Thoracic aorta (tissue), 2 donors: ENCODE results near the gene FIBP. TPM values are rescaled to one million over a fixed set of nuclear protein-coding genes. Genes with fewer than 3 reads are reported as not detected.
A peak's percentile ranks its signal among the peaks of the same experiment; 100 is the strongest.

Experiments used
- ATAC-seq: fragments of 150-250 bp; one replicate; pipeline ENCODE4 v1.8.0; 2017; ENCODE audit warnings: low read depth; ENCODE audit not compliant: insufficient number of reproducible peaks, low FRiP score
- DNase-seq: peaks from one replicate; pipeline ENCODE4 v3.0.0-alpha.2; 2020; ENCODE audit warnings: low spot score
- H3K27ac ChIP-seq, 2 donors: fragments of 200-600 bp; sonication (generic); 1 replicate in 1 of 2; 2 replicates in 1 of 2; pipeline ENCODE4 v1.5.1; 2016; ENCODE audit warnings: mild to moderate bottlenecking in 2 of 2, moderate library complexity in 2 of 2
- H3K27me3 ChIP-seq: fragments of 200-600 bp; sonication (generic); replicated peaks from 2 replicates; pipeline ENCODE4 v1.6.0; 2016; ENCODE audit warnings: mild to moderate bottlenecking; ENCODE audit not compliant: insufficient read depth
- H3K36me3 ChIP-seq: fragments of 200-600 bp; sonication (generic); one replicate; pipeline ENCODE4 v1.5.1; 2016
- H3K4me1 ChIP-seq, 2 donors: fragments of 200-600 bp; sonication (generic); 1 replicate in 1 of 2; 2 replicates in 1 of 2; pipeline versions ENCODE4 v1.5.1 to v1.6.0; 2016; ENCODE audit warnings: low read depth in 2 of 2, mild to moderate bottlenecking in 1 of 2; ENCODE audit not compliant: control insufficient read depth in 1 of 2
- H3K4me3 ChIP-seq: fragments of 200-600 bp; sonication (generic); 2 replicates; pipeline ENCODE4 v1.5.1; 2016; ENCODE audit warnings: mild to moderate bottlenecking
- H3K9me3 ChIP-seq: fragments of 200-600 bp; sonication (generic); 2 replicates; pipeline ENCODE4 v1.5.1; 2016
- total RNA-seq, 2 donors: library from RNA; depleted of rRNA; stranded (reverse); fragments of >200 nt; gene quantifications; one replicate each; pipeline versions ENCODE4 v1.1.0 to v1.2.3, GENCODE V29; 2016
- TF ChIP-seq, protein P1 (sequence below): fragments of 200-600 bp; sonication (generic); IDR thresholded peaks from one replicate; pipeline ENCODE4 v1.5.1; 2019; ENCODE audit warnings: antibody characterized with exemption

Gene FIBP
- total RNA-seq, 2 donors from 2014 or later: 50.4 to 111 TPM

GRCh38 chr11:65921033-65921555 is 32.8 kb upstream of the FIBP start:
- peaks cover 3% of the 10 kb centered on the region for H3K36me3 ChIP-seq
- ATAC-seq (no peak), DNase-seq (no peak)
- H3K4me3 ChIP-seq: peak overlapping the region; percentile 86
- peaks cover 34 to 35% of the 10 kb centered on the region in 2 donors for H3K4me1 ChIP-seq
- no peaks in the 10 kb centered on the region for H3K9me3 ChIP-seq
- peak overlapping the region in 1 of 2 donors; percentile 1 for H3K27ac ChIP-seq
- no peaks in the 10 kb centered on the region for H3K27me3 ChIP-seq
- TF ChIP-seq, protein P1, sequence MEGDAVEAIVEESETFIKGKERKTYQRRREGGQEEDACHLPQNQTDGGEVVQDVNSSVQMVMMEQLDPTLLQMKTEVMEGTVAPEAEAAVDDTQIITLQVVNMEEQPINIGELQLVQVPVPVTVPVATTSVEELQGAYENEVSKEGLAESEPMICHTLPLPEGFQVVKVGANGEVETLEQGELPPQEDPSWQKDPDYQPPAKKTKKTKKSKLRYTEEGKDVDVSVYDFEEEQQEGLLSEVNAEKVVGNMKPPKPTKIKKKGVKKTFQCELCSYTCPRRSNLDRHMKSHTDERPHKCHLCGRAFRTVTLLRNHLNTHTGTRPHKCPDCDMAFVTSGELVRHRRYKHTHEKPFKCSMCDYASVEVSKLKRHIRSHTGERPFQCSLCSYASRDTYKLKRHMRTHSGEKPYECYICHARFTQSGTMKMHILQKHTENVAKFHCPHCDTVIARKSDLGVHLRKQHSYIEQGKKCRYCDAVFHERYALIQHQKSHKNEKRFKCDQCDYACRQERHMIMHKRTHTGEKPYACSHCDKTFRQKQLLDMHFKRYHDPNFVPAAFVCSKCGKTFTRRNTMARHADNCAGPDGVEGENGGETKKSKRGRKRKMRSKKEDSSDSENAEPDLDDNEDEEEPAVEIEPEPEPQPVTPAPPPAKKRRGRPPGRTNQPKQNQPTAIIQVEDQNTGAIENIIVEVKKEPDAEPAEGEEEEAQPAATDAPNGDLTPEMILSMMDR: no peak

GRCh38 chr11:65920372-65920802 is 32.1 kb upstream of the FIBP start:
- no peak for DNase-seq
- H3K4me3 ChIP-seq: peak overlapping the region; percentile 86
- H3K9me3 ChIP-seq: no peaks in the 10 kb centered on the region
- H3K36me3 ChIP-seq: peaks cover 3% of the 10 kb centered on the region
- TF ChIP-seq, protein P1: no peak
- no peaks in the 10 kb centered on the region for H3K27me3 ChIP-seq
- ATAC-seq: no peak
- H3K4me1 ChIP-seq: peaks cover 37 to 42% of the 10 kb centered on the region in 2 donors
- peak overlapping the region in 1 of 2 donors; percentile 1 for H3K27ac ChIP-seq

GRCh38 chr11:65919573-65920371 is 31.5 kb upstream of the FIBP start:
- no peaks in the 10 kb centered on the region for H3K9me3 ChIP-seq
- peaks cover 43 to 48% of the 10 kb centered on the region in 2 donors for H3K4me1 ChIP-seq
- peak overlapping the region; percentile 66 to 82 for H3K27ac ChIP-seq
- TF ChIP-seq, protein P1: no peak
- H3K36me3 ChIP-seq: peaks cover 3% of the 10 kb centered on the region
- DNase-seq (no peak), ATAC-seq (peak; percentile 16)
- peak overlapping the region; percentile 86 for H3K4me3 ChIP-seq
- H3K27me3 ChIP-seq: no peaks in the 10 kb centered on the region

DNA sequence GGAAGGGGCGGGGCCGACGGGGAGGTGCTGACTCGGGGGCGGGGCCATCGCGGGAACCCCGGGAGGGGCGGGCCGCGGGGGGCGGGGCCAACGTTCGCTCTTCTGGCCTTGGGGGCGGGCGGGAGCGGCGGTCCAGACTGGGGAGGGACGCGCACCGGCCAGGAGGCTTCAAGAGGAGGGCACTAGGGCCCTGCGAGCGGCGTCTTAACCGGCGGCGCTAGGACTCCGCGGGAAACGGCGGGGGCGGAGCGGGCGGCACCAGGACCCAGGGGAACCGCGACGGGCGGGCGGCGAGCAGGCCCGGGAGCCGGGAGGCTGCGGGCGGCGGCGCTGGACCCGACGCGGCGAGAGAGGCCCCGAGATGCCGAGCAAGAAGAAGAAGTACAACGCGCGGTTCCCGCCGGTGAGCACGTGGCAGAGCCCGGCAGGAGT is 30.9 kb upstream of the FIBP start, which contains the start of gene DRAP1:
DRAP1 (plus strand) TSS at position 286 of the 432 bp plus-strand sequence; CDS start at position 362, 76 bp downstream.
- Histone ChIP-seq H3K4me3 (peak within 1 kb of the TSS; percentile 100), H3K9me3 (no peaks in the 10 kb centered on the region), H3K4me1 (peaks cover 44 to 50% of the 10 kb centered on the region in 2 donors), H3K36me3 (peaks cover 3% of the 10 kb centered on the region), H3K27ac (peak within 1 kb of the TSS; percentile 94 to 96), H3K27me3 (no peaks in the 10 kb centered on the region)
- peak; percentile 64 for ATAC-seq
- DNase-seq: peak; percentile 94
- TF ChIP-seq, protein P1: no peak
